HT-29 (cell line): ENCODE measurements around the gene CTDSPL. TPM values are rescaled to one million over a fixed set of nuclear protein-coding genes. Genes with fewer than 3 reads are reported as not detected.
"Not testable (repeated sequence)": the region's sequence is repeated elsewhere in the genome, so short reads cannot be mapped to it uniquely, and the experiment has no call there.

Experiments
- DNase-seq: peaks from one replicate; pipeline ENCODE4 v3.0.0-alpha.2; 2015; ENCODE audit warnings: low spot score
- total RNA-seq: library from RNA; depleted of rRNA; stranded (reverse); fragments of >200 nt; shearing (Covaris generic); gene quantifications from 2 replicates; pipeline ENCODE4 v1.2.3, GENCODE V29; 2014; rRNA removed

The CTDSPL gene, protein sequence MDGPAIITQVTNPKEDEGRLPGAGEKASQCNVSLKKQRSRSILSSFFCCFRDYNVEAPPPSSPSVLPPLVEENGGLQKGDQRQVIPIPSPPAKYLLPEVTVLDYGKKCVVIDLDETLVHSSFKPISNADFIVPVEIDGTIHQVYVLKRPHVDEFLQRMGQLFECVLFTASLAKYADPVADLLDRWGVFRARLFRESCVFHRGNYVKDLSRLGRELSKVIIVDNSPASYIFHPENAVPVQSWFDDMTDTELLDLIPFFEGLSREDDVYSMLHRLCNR
- total RNA-seq = 33.3 and 34.6 TPM in 2 replicates

DNA sequence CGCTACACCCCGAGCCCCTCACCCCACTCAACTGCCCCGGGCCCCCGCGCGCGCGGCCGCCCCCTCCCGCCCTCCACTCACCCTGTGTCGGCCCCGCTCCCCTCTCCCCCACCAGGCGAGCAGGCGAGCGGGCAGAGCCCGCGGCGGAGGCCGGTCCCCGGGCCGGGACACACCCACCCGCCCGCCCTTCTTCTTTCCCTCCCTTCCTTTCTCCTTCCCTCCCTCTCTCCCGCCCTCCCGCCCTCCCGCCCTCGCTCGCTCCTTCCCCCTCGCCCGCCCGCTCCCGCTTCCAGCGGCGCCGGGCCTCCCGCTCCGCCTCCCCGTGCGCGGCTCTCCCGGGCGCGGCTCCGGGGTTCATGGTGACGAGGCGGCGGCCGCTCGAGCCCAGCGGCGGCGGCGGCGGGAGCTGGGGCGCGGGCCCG, at the start of gene CTDSPL:
TSS of gene CTDSPL (plus strand) at position 261 of the 422 bp plus-strand sequence. CDS start 320 bp downstream, outside the sequence.
- DNase-seq = peak; percentile 12

DNA sequence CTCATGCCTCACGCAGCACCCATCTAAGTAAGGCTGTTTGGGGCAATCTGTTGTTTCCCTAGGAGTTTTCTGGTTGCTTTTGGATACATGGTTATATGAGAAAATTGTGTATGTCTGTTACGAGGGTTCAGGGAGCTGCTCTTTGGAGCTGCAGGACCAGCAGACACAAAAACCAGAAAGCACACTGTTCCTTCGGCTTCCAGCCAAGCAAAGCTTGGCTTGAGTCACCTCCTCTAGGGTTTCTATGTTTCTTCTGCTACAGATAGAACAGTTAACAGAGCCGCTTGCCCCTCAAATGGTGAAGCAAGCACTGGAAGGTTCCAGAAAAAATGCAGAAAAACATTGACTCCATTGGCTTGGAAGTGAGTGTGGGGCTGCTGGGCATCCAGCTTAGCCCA, 49.2 kb upstream of the CTDSPL start:
- DNase-seq = no peak

DNA sequence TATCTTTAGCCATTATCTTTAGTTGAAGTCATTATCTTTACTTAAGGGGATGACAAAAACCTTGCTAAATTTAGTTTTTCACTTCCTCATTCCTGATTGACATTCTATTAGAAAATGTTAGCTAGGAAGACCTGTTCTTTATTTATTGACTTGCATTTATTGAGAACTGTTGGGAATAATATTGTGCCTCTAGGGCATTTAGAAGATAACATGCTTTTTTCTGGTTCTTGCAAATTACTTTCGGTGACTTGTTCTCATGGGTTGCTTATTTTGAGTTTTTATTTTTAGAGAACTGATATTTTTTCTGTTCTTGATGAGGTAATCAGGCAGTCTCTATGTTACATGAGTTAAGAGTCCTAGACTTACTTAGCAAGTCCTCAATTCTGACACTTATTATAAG, 48.3 kb upstream of the CTDSPL start:
- no peak for DNase-seq

DNA sequence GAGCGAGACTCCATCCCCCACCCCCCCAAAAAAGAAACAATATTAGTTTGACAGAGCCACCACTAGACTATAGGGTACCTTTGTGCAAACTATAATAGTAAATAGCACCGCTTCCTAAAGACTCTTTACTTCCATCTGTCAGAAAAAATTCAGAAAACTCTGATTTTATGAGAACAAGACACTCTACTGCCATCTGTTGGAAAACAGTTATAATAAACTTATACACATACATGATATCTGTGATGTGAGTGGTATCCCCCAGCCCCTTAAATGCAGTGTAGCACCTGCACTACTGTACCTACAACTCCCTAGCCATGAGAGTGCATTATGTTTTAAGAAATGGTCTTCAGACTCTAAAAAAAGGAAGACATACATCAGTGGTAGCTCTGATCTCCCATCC, 47.1 kb upstream of the CTDSPL start:
- DNase-seq = no peak

DNA sequence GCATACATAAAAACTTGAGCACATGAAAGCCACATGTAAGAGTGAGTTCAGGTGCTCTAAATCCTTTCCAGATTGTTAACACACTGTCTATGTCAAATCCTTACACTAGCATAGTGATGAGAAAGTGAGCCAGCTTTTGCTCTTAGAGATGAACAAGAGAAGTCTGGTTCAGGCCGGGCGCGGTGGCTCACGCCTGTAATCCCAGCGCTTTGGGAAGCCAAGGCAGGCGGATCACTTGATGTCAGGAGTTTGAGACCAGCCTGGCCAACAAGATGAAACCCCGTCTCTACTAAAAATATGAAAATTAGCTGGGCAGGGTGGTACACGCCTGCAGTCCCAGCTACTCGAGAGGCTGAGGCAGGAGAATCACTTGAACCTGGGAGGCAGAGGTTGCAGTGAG, 46.5 kb upstream of the CTDSPL start:
- DNase-seq = not testable (repeated sequence)

DNA sequence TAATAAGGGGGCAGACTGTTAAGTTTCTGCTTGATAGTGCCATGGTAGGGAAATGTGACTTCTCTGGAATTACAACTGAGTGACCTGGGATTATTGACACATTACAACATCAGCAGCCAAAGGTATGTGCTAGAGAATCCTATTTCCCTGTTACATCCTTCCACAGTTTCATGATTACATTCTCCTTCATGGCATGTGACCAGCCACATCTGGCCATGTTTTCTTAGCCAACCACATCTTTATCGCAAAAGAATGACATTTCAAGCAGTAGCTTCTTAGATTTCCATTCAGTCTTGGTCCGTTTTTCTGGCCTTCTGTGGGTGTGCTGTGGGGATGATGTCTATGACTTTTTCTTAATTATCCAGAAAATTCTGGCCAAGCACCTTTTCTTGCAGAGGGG, 45.4 kb upstream of the CTDSPL start:
- DNase-seq = no peak

DNA sequence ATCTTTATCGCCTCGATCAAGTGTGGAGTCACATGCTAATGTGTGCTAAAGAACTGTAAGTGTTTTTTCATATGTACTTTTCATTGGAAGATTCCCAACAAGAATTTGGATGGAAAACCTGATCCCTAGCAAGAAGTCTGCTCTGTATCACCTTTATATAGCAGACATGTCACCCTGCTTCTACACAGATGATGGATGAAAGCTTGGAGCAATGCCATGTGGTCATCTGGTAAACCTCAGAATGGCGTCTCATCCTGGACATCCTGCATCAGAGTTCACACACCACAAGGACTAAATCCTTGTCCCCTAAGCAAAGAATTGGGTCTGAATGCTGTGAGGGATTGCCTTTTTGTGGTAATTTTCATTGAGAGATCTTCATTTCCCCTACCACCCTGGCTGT, 42.1 kb upstream of the CTDSPL start:
- DNase-seq = no peak

DNA sequence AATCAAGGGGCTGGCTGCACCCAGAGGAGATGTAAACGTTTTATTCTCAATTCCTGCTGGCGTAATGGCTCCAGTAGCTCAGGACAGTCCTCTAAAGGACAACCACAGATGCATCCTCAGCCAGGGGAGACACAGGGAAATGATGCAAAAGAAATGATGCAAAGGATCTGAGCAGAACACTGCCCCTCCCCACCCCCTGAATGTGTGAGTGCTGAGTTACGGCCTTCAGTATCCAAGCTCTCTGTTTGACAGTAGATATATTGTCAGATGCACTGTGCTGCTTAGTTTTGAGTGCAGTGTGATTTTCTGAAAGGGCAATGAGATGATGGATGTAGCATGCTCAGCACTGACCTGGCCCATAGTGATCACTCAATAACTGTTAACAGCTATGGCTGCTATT, 41.4 kb upstream of the CTDSPL start:
- no peak for DNase-seq

DNA sequence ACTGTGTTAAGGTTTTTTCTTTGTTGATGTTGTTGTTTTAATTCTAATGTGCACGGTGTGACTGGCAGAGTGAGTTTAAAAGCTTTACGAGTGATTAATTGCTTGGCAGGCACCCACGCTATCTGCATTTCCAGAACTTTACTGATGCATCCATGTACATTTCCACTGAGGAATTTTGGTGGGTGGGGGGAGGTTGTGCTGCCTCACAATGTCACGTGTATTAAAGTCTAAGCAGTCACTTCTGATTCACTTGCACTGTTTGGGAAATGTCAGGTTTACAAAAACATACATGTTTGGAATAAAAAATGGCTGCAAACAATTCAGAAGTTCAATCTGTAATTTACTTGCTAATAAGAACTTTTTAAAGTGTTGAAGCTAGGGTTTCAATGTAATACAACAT, 38.5 kb upstream of the CTDSPL start:
- no peak for DNase-seq

DNA sequence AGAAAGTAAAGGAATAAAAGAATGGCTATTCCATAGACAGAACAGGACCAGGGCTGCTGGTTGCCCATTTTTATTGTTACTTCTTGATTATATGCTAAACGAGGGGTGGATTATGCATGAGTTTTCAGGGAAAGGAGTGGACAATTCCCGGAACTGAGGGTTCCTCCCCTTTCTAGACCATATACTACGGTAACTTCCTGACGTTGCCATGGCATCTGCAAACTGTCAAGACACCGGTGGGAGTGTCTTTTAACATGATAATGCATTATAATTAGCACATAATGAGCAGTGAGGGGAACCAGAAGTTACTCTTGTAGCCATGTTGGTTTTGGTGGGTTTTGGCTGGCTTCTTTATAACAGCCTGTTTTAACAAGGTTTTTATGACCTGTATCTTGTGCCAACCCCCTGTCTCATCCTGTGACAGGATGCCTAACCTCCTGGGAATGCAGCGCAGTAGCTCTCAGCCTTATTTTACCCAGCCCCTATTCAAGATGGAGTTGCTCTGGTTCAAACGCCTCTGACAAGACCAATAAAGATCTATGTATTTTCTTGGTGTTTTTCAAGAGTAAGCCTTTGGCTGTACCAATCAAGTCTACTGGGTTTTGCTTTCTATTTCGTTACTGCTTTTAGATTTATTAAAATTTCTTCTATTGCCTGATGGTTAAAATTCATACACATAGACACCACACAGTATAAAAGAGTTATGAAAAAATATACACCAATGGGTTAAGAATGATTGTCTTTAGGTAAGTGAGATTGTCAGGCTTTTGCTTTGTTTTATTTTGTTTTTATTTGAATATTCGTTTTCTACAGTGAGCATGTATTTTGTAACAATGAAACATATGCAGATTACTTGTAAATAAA, 37.4 kb upstream of the CTDSPL start:
- DNase-seq = no peak

DNA sequence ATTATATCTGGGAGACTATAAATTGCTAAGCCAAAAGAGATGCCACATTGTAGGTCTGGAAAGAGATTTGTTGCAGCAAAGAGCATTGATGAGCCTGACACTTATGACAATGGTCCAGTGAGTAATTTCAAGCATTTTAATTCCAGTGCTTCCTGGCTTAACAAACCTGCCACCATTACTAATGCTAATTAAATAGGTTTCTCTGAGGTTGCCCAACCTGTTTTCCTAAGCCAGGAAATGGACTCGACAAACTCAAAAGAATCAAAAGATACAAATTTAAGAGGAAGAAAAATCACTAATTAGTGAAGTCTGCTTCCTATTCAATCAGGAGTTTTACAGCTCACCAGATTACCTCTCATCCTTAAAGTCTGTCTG, 36.7 kb upstream of the CTDSPL start:
- no peak for DNase-seq

DNA sequence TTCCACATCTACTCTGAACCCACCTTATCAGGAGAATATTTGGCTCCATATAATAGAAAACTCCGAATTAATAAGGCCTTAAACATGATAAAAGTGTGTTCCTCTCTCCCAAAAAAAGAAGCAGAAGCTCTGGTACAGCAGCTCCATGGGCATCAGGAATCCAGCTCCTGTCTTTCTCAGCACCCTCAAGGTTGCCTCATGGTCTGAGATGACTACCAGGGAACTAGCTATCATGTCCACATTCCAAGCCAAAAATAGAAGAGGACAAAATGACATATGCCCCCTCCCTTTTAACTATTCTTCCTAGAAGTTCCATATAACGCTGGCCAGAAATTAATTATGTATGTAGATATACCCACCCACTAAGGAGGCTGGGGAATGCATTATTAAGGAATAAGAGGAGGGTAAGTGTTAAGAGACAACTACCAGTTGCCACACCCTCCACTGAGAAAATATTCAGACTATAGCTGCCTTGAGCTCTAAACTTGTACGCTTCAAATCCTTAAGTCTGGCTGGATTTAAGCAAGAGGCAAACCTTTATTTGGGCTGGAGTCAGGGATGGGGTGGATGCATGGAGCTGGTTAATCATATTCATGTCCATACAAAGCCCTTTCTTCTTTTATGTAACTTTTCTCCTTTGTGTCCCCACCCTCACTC, 35.8 kb upstream of the CTDSPL start:
- DNase-seq = no peak

DNA sequence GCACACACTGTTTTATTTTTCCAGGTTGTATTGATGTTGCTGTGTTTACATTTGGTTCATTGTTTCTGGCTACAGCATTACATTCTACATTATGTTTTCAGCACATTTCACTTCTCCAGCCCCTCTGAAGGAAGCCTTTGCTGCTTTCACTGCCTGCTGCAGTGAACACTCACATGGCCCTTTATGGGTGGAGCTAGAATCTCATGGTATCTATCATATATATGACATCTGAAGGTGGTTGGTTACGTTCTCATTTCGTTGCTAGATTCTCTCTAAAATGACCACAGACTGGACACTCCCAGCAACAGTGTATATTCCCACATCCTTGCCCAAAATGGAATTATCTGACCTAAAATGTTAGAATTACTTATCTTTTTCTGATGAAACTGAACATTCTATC, 35.2 kb upstream of the CTDSPL start:
- no peak for DNase-seq

DNA sequence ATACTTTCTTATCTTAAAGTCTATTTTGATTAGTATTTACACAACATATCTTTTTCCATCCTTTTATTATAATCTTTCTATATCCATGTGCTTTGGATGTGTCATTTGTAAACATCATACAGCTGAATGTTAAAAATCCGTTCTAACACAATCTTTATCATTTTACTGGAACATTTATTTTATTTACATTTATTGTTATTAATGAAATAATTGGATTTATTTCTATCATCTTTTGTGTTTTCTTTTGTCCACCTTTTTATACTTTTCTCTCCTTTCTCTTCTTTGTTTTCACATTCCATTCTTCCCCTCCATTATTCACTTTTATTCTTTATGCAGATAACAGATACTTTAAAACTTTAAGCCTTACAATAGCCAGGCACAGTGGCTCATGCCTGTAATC, 34.7 kb upstream of the CTDSPL start:
- no peak for DNase-seq

DNA sequence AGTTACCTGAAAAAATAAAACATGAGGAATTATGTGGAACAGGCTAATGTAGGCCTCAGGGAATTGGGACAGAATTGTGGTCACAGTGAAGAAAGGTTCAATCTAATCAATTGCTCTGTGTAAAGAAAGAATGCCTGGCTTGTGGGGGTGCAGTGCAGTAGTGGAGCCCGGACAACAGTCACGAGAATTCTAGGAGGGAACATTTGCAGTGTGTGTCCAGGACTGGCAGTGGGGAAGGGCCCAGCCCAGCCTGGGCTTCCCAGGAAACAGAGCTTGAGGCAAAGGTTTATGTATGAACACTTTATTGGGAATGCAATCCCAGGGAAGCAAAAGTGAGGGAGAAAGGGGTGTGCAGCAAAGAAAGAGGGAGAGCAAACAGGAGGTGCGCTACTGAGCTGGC, 29.2 kb upstream of the CTDSPL start:
- DNase-seq = no peak

DNA sequence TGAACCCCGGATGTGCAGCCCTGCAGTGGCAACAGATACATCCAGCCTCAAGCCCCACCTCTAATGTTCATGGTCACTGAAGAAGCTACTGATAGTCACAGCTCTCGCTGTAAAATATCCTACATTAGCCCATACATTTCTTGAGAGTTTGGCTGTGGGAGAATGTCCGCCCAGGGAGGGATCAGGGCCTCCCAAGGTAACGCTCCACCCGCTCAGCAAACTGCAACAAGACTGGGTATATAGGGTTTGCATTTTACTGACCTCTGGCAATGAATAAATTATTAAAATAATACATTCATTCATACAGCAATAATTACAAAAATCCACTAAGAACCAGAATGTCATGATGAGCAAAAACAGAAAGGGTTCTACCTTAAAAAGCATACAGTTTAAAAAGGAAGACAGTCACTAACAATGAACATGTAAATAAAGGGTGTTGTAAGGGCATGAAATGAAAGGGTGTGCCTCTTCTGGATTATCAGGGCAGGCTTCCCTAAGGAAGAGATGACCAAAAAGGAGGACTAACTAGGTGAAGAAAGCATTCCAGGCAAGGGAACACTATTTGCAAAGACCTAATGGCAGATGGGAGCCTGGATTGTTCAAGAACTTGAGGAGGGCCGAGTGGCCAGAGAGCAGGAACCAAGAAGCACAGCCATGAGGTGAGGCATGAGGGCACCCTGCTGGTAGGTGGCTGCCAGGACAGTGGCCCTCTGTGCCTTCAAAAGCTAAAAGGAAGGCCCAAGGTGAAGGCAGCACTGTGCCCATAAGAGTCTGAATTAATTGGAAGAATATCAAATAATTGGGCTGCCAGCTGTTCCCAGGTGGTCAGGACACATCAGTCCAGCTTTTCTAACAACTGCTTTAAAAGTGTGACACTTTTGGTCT, 28.1 kb upstream of the CTDSPL start:
- DNase-seq = peak; percentile 13

DNA sequence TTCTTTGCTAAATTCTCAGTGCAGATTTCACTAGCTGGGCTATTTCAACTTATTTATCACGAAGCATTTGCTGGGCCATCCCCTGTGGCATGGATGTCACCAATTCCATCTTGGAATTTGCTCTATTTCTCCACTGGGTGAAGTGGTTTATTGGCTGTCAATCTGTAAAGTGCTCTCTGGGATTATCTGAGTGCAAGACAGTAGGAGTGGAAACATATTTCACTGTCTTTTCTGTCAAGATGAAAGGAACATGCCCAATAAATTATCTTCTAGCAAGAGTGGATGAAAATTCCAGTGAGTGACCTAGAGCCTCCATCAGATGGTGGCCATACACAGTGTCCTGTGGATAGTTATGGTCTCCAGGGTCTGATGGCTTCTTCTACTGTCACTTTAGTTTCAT, 25.1 kb upstream of the CTDSPL start:
- DNase-seq = no peak

DNA sequence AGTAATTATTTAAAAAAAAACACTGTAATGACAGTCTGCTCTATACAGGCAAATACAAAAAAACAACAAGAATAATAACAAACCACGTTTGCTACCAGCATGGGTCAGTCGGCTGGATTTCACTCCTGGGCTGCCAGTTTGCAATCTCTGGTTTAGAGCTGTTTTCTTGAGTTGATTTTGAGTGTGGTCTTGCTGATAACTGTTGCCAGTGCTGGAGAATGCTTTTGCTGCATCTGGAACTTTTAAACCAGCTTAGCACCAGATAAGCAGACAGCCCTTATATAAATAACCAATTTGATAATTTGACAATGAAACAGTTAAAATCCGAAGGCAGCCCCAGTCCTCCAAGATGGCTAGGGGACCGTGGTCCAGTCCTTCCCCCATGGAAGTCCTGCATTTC, 14.0 kb upstream of the CTDSPL start:
- DNase-seq = no peak

DNA sequence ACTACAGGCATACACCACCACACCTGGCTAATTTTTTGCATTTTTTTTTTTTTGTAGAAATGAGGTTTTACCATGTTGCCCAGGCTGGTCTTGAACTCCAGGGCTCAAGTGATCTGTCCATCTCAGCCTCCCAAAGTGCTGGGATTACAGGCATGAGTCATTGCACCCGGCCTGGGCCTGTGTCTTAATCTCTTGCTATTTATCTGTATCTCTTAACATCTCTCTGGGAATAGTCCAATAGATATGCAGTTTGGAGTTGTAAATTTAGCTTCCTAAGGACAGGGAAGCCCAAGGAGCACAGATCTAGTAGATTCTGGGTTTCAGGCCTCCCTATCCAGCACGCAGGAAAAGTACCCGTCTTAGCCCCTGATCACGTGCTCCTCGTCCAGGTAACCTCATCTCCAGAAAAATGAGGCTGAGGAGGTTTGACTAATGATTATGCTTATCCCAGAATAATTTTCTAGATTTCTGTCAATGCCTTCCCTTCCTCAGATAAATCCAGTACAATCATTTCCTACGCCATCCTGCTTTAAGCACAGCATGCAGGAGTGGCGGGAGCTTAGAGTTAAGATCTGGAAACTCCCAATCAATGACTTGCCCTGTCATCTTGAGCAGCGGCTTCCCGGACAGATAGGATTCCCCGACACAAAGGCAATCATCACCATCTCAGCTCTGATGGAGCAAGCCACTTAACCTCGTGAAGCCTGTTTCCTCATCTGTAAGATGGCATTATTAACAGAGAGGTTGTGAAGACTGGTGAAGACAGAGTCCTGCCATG, 12.3 kb upstream of the CTDSPL start:
- no peak for DNase-seq

DNA sequence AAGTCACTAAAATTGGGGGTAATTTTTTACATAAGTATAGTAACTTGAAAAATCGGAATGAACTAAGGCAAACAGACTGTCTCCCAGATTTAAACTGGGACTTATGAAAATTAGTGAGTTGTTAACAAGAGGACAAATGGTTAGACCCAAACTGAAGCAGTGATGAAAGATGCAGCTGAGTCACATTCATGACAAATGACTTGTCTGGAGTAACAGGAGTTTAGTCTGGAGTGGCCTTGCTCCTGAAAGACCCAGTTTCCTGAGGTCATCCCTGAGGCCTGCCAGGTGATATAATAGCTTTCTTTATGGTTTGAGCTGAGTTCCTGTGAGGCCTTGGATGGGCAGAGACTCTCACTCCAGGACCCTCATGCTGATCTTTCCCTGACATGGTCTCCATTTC, 9.6 kb upstream of the CTDSPL start:
- no peak for DNase-seq

DNA sequence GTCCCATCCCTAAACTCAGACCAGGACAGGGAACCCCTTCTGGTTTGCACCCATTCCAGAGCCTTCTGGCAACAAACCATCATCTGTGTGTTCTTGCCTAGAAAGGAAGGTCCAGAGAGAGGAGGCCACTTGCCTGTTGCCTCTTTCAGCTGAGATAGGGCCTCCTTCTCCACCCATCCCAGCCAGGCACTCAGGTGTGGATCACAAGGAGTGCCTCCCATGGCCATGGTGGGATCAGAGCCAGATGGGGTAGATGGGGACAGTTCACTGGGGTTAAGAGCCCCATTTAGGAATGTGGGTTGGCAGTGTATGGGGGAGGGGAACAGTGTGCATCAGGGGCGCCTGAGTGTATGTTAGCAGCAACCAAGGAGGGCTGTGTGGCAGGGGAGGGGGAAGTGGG, 8.9 kb upstream of the CTDSPL start:
- DNase-seq = no peak
